Fibroblast of peridontal ligament (primary cell): ENCODE measurements around the gene HIC2.
"Not testable (repeated sequence)": the region's sequence is repeated elsewhere in the genome, so short reads cannot be mapped to it uniquely, and the experiment has no call there.

Experiments
- DNase-seq: peaks from one replicate; pipeline ENCODE4 v3.0.0-alpha.2; 2010; ENCODE audit errors: extremely low read depth

The HIC2 gene

GRCh38 chr22:21450858-21451353, 33.7 kb downstream of the HIC2 start:
- DNase-seq: no peak

GRCh38 chr22:21451545-21452520, 34.7 kb downstream of the HIC2 start:
- DNase-seq: no peak

- DNase-seq: not testable (repeated sequence)
Observed at GRCh38 chr22:21452666-21453065, 35.5 kb downstream of the HIC2 start.

GRCh38 chr22:21454998-21455333, 37.8 kb downstream of the HIC2 start:
- not testable (repeated sequence) for DNase-seq

- no peak for DNase-seq
Observed at GRCh38 chr22:21455334-21456089, 38.3 kb downstream of the HIC2 start.

GRCh38 chr22:21457023-21457787, 40.0 kb downstream of the HIC2 start:
- DNase-seq: peak; percentile 2

- not testable (repeated sequence) for DNase-seq
Observed at GRCh38 chr22:21462672-21463071, 45.5 kb downstream of the HIC2 start.

GRCh38 chr22:21467337-21468193, 50.4 kb downstream of the HIC2 start, which contains the start of gene TMEM191C:
TSS of gene TMEM191C (plus strand) at chr22:21467387. CDS start at chr22:21467460, 73 bp downstream.
- DNase-seq: not testable (repeated sequence)

- peak; percentile 42 for DNase-seq
Observed at GRCh38 chr22:21468194-21469096, 51.3 kb downstream of the HIC2 start.

GRCh38 chr22:21469097-21469994, 52.2 kb downstream of the HIC2 start:
- not testable (repeated sequence) for DNase-seq

GRCh38 chr22:21472984-21473383, 55.8 kb downstream of the HIC2 start:
- DNase-seq: not testable (repeated sequence)

- DNase-seq: not testable (repeated sequence)
Observed at GRCh38 chr22:21473664-21474063, 56.5 kb downstream of the HIC2 start.

GRCh38 chr22:21484039-21484438, 66.9 kb downstream of the HIC2 start:
- DNase-seq: not testable (repeated sequence)

- DNase-seq: not testable (repeated sequence)
Observed at GRCh38 chr22:21487723-21488122, 70.6 kb downstream of the HIC2 start.

GRCh38 chr22:21489149-21489680, 72.0 kb downstream of the HIC2 start:
- not testable (repeated sequence) for DNase-seq

- not testable (repeated sequence) for DNase-seq
Observed at GRCh38 chr22:21490556-21490955, 73.4 kb downstream of the HIC2 start.

GRCh38 chr22:21492271-21492670, 75.1 kb downstream of the HIC2 start:
- not testable (repeated sequence) for DNase-seq
